BJ (cell line): Measurements from ENCODE around the gene ELANE. TPM values are rescaled to one million over a fixed set of nuclear protein-coding genes. Genes with fewer than 3 reads are reported as not detected.

Source experiments
- CTCF ChIA-PET: fragments of 350-600 bp; formaldehyde crosslinking; extraction: SDS; loops from one replicate; lab custom pipeline; 2021; ENCODE audit warnings: antibody characterized with exemption, inconsistent platforms; lab: Yijun Ruan, JAX
- POLR2A ChIA-PET: fragments of 300-600 bp; sonication (Branson Sonifier 250); formaldehyde crosslinking; extraction: SDS; loops from one replicate; lab custom pipeline; 2021; ENCODE audit warnings: antibody characterized with exemption; lab: Charles Lee
- DNase-seq: peaks from one replicate; pipeline ENCODE4 v3.0.0-alpha.2; 2011; ENCODE audit warnings: low read depth
- H3K27me3 ChIP-seq: 2 replicates; pipeline ENCODE4 v1.6.0; 2011; ENCODE audit warnings: low read length; ENCODE audit not compliant: control insufficient read depth, insufficient read depth
- H3K36me3 ChIP-seq: 2 replicates; pipeline ENCODE4 v1.5.1; 2011; ENCODE audit warnings: low read length; ENCODE audit not compliant: control insufficient read depth, insufficient read depth
- H3K4me3 ChIP-seq: 2 replicates; pipeline ENCODE4 v1.5.1; 2011; ENCODE audit warnings: low read depth, mild to moderate bottlenecking, control low read depth, low read length
- CTCF ChIP-seq: IDR thresholded peaks from 2 replicates; pipeline ENCODE4 v1.5.1; 2011; ENCODE audit warnings: low read depth, mild to moderate bottlenecking, control low read depth, inconsistent platforms, low read length, moderate library complexity; ENCODE audit not compliant: insufficient read depth
- polyA plus RNA-seq: library from polyadenylated mRNA; depleted of rRNA; stranded (reverse); fragments of >200 nt; gene quantifications from 2 replicates; pipeline ENCODE4 v1.2.3, GENCODE V29; 2011

ELANE gene
- polyA plus RNA-seq, 1 experiment = 0.12 TPM

GRCh38 chr19:807627-808422 is 44.3 kb upstream of the ELANE start:
- DNase-seq = no peak
- ChIA-PET POLR2A (no interaction called here), CTCF (interaction anchor here (0.6 kb wide), 1 partner anchor 71 kb away, joined by 3 read pairs; no protein-coding TSS in a partner anchor)
- H3K27me3 ChIP-seq = no peaks in the 10 kb centered on the region
- no peak overlapping the region for H3K4me3 ChIP-seq
- no peak for TF ChIP-seq CTCF
- H3K36me3 ChIP-seq = peaks cover 56% of the 10 kb centered on the region

- H3K36me3 ChIP-seq = peaks cover 54% of the 10 kb centered on the region
- POLR2A ChIA-PET = no interaction called here
- H3K27me3 ChIP-seq = no peaks in the 10 kb centered on the region
- no peak for DNase-seq
- CTCF ChIA-PET = interaction anchor here (0.6 kb wide), 1 partner anchor 71 kb away, joined by 3 read pairs; no protein-coding TSS in a partner anchor
- no peak overlapping the region for H3K4me3 ChIP-seq
- no peak for TF ChIP-seq CTCF
Observed at GRCh38 chr19:808423-808775, 43.7 kb upstream of the ELANE start.

- H3K36me3 ChIP-seq = peaks cover 43% of the 10 kb centered on the region
- DNase-seq = no peak
- H3K27me3 ChIP-seq = no peaks in the 10 kb centered on the region
- no peak overlapping the region for H3K4me3 ChIP-seq
- ChIA-PET POLR2A (no interaction called here), CTCF (interaction anchor here (0.7 kb wide), 1 partner anchor 23 kb away, joined by 3 read pairs; no protein-coding TSS in a partner anchor)
- no peak for TF ChIP-seq CTCF
Observed at GRCh38 chr19:810077-810855, 41.8 kb upstream of the ELANE start.

- Histone ChIP-seq H3K27me3 (no peaks in the 10 kb centered on the region), H3K36me3 (peaks cover 35% of the 10 kb centered on the region), H3K4me3 (no peak overlapping the region)
- POLR2A ChIA-PET = no interaction called here
- TF ChIP-seq CTCF = no peak
- CTCF ChIA-PET = interaction anchor here (0.8 to 1.2 kb wide), 2 partner anchors 9 to 40 kb away, joined by 3 to 4 read pairs; no protein-coding TSS in a partner anchor
- DNase-seq = no peak
Observed at GRCh38 chr19:810883-811489, 41.1 kb upstream of the ELANE start.
